GM18498 (cell line): Measurements from ENCODE around the gene NPAT.
A peak's percentile ranks its signal among the peaks of the same experiment; 100 is the strongest.

ENCODE experiments used
- ATAC-seq: cut with Tn5 transposase; IDR thresholded peaks from one replicate; pipeline ENCODE4 v1.9.1; 2021; ENCODE audit warnings: mild to moderate bottlenecking, moderate library complexity; ENCODE audit not compliant: unreplicated experiment

The NPAT gene

GRCh38 chr11:108222574-108223347 is at the start of gene NPAT, which contains the start of gene ATM:
Gene NPAT (minus strand): TSS chr11:108222638. CDS start chr11:108222536, 102 bp downstream.
Gene ATM (plus strand): TSS chr11:108223067. CDS start chr11:108227625, 4,558 bp downstream.
- ATAC-seq, result peak; percentile 85

GRCh38 chr11:108269583-108269982 is 47.1 kb upstream of the NPAT start:
- no peak for ATAC-seq

- ATAC-seq, result no peak
Observed at GRCh38 chr11:108253176-108253575, 30.7 kb upstream of the NPAT start.

GRCh38 chr11:108246885-108247284 is 24.4 kb upstream of the NPAT start:
- no peak for ATAC-seq

GRCh38 chr11:108246308-108246707 is 23.9 kb upstream of the NPAT start:
- no peak for ATAC-seq

GRCh38 chr11:108242422-108242821 is 20.0 kb upstream of the NPAT start:
- no peak for ATAC-seq

GRCh38 chr11:108241330-108242037 is 19.0 kb upstream of the NPAT start:
- no peak for ATAC-seq

DNA sequence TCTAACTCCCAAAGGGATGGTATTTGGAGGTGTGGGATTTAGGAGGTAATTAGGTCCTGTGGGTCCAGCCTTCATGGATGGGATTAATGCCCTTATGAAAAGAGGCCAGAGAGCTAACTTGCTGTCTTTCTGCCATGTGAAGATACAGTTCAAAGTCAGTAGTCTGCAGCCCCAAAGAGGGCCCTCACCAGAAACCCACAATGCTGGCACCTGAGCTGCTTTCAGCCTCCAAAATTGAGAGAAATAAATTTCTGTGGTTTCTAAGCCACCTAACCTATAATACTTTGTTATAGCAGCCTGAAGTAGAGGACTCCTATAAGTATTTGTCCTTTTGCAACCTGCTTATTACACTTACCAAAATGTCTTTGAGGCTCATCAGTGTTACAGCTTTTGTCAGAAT is 16.6 kb upstream of the NPAT start:
- ATAC-seq, result no peak

DNA sequence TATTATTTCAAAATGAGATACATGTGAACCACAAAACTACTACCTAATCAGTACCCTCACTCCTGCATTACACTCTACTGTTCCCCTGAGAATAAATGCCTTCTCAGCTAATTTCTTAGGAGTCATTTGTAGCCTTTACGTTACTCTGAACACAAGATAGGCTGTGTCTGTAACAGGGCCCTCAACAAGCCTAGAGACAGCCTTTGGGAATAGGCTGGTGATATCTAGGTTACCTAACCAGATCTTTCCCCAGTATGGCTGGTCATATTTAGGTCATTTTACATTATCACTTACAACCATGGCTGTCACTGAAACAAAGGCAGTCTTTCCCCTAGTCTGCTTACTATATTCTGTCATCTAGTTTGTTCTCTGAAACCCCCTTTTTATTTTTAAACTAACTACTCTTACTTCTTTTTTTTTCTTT is 14.6 kb upstream of the NPAT start:
- ATAC-seq, result peak; percentile 43

DNA sequence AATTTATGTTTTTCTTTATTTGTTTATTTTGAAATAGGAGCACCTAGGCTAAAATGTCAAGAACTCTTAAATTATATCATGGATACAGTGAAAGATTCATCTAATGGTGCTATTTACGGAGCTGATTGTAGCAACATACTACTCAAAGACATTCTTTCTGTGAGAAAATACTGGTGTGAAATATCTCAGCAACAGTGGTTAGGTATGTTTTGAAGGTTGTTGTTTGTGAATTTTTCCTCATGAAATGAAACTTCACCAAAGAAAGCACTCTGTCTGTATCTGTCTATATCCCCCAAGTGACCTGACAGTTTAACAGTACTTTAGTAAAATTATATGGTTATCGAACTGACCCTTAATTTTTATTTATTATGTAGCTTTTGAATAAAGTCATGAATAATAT is 13.2 kb upstream of the NPAT start:
- ATAC-seq, result no peak

DNA sequence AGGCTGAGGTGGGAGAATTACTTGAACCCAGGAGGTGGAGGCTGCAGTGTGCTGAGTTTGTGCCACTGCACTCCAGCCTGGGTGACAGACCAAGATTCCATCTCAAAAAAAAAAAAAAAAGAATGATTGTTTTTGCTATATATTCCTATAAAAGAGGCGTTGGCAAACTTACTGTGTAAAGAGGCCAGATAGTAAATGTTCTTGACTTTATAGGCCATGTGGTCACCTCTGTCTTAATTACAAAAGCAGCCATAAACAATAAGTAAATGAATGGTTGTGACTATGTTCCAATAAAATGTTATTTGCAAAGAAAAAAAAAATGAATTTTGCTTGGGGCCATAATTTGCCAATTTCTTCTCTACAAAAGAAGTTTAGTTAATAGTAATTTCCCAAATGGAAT is 12.8 kb upstream of the NPAT start:
- no peak for ATAC-seq

DNA sequence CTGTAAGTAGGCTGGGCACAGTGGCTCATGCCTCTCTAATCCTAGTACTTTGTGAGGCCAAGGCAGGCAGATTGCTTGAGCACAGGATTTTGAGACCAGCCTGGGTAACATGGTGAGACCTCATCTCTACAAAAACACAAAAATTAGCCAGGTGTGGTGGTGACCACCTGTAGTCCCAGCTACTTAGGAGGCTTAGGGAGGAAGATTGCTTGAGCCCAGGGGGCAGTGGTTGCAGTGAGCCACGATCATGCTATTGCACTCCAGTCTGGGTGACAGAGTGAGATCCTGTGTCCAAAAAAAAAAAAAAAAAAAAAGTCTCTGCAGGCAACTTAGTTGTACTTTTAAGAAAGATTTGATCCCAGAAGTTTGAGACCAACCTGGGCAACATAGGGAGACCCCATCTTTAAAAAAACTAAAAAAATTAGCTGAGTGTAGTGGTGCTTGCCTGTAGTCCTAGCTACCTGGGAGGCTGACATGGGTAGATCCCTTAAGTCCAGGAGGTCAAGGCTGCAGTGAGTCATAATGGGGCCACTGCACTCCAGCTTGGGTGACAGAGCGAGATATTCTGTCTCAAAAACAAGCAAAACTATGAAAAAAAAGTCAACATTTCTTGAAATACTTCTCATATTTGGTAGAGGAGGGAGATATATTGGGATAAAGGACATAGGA is 11.0 kb upstream of the NPAT start:
- no peak for ATAC-seq

DNA sequence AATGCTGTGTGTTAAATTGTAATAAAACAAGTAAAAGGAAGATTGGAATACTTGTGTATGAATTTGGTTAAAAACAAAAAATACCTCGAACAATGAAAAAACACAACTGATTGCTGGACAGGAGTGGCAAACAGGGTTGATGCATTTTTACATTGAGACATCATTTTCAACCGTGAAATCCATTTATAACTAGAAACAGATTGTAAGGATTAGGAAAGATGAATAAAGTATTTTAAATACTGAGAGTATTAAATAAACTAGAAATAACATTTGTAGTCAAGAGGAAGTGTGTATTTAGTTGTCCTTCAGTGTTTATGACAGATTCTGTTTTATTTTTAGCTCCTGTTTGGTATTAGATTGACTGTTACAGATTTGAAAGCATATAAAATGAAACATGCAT is 5.8 kb upstream of the NPAT start:
- no peak for ATAC-seq

- ATAC-seq, result no peak
Observed at GRCh38 chr11:108226036-108226435, 3.6 kb upstream of the NPAT start.

GRCh38 chr11:108224911-108225786 is 2.7 kb upstream of the NPAT start:
- no peak for ATAC-seq

DNA sequence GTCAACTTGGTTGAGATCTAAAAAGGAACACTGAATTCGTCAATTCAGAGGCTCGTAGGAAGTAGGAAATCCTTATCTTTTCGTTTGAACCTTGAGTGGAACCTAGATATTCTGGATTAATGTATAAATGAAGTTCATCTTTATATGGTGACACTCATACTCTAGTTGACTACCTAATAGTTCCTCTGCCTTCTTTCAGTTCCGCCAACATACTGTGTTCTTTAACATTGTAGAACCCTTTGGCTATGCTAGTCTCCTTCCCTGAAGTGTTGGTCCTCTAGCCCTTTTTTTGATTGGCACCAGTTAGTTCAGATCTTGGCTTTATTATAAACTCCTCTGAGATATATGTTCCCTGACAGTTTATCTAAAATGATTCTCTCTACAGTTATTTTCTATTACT is 1.9 kb upstream of the NPAT start:
- no peak for ATAC-seq

DNA sequence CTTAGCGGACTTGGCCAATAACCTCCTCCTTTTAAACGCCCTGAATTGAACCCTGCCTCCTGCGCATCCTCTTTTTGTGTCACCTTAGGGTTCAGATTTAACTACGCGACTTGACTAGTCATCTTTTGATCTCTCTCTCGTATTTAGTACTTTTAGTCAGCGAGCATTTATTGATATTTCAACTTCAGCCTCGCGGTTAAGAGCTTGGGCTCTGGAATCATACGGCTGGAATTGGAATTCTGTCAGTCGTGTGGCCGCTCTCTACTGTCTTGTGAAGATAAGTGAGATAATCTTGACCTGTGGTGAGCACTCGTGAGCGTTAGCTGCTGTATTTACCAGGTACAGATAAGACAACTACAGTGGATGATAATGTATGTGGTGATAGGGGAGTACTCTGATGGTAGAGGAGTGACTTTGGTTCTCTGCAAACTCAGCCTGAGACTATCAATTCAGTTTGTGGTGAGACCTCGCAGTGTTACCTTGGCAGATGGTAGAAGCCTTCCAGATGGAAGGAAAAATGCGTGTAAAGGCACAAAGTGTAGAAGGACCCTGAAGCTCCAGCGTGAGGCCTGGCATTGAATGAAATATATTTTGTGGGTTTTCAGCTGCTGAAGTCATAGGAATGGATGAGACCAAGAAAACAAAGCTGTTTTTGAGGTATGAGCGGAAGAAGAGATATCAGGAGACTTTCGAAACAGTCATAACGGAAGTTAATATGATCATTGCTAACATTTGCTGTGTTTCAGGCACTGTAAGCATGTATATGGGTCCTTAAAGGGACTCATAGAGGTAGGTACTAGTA is 1.1 kb upstream of the NPAT start:
- ATAC-seq, result peak; percentile 26

DNA sequence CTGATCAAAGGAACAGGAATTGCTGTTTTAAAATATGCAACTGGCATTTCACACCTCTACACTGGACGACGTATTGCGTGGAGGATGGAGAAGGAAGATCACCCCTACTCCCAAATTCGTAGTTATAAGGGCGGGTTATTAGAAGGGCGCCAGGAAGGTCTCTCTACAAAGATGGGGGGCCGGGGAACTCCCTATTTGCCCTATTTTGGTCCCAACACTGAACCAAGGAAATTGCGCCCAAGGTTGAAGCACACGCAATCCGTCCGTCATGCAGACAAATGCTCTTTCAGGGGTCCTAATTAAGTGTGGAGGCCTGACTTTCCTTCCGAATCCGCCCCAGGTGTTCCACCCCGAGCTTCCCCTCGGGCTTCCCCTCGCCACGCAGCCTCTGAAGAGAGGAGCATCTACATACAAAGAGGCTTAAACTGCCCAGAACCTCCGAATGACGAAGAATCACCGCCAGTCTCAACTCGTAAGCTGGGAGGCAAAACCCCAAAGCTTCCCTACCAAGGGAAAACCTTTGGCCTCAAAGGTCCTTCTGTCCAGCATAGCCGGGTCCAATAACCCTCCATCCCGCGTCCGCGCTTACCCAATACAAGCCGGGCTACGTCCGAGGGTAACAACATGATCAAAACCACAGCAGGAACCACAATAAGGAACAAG is 396 bp downstream of the NPAT start:
- ATAC-seq, result no peak

DNA sequence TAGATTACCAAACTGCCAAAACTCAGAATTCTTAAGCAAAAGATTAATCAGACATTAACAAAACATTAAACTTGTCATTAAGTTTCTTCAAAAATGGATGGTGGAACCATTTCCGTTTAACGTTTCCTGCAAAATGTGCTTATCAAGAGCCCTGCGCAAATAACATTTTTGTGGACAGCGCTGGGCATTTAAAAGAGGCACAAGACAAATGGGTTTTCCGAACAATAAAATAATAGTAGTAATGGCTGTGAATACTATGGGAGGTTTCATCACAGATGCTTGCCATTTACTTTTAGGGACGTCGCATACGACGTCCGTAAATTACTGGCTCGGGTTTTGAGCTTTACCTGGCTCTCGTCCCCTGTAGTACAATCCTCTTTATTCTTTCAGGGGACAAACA is 1.1 kb downstream of the NPAT start:
- ATAC-seq, result no peak
